ENCODE data around the gene FKBP9.

FKBP9 gene

GRCh38 chr7:33035776-33036175 is 78.5 kb downstream of the FKBP9 start:
- H3K27ac ChIP-seq = no peak overlapping the region
- no peaks in the 10 kb centered on the region for H3K27me3 ChIP-seq (ENCODE audit: insufficient read depth, low read depth, severe bottlenecking)
- no peak for DNase-seq
- no peaks in the 10 kb centered on the region for H3K9me3 ChIP-seq (ENCODE audit: severe bottlenecking)
- no peak for TF ChIP-seq CTCF (IDR thresholded peaks at IDR 0.05; ENCODE audit: low read depth, low read length)
- H3K4me3 ChIP-seq (ENCODE audit: low read depth, low read length) = no peak overlapping the region
- no peaks in the 10 kb centered on the region; the same call in 1 of the 2 replicates for H3K36me3 ChIP-seq

DNA sequence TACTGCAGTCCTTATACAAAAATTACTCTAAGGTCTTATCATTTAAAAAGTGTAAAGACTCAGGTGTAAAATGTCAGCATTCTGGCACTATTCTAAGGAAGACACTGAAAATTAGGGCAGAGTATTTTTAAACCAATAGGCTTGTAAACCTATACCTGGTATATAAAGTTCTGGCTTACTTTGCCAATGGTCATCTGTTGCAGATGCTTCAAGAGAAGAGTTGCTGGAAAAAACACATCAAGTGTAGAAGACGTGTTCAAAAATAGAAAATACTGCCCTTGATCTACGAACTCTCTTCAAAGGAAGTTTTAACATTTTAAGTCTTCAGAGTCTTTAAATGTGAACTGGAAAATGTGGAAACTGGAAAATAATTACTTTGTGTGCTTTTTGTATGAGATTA is 81.4 kb downstream of the FKBP9 start:
- no peaks in the 10 kb centered on the region; the same call in 1 of the 2 replicates for H3K36me3 ChIP-seq
- TF ChIP-seq CTCF (IDR thresholded peaks at IDR 0.05; ENCODE audit: low read depth, low read length) = no peak
- no peak for DNase-seq
- H3K27ac ChIP-seq = no peak overlapping the region
- no peaks in the 10 kb centered on the region for H3K9me3 ChIP-seq (ENCODE audit: severe bottlenecking)
- H3K4me3 ChIP-seq (ENCODE audit: low read depth, low read length) = no peak overlapping the region
- H3K27me3 ChIP-seq (ENCODE audit: insufficient read depth, low read depth, severe bottlenecking) = no peaks in the 10 kb centered on the region

DNA sequence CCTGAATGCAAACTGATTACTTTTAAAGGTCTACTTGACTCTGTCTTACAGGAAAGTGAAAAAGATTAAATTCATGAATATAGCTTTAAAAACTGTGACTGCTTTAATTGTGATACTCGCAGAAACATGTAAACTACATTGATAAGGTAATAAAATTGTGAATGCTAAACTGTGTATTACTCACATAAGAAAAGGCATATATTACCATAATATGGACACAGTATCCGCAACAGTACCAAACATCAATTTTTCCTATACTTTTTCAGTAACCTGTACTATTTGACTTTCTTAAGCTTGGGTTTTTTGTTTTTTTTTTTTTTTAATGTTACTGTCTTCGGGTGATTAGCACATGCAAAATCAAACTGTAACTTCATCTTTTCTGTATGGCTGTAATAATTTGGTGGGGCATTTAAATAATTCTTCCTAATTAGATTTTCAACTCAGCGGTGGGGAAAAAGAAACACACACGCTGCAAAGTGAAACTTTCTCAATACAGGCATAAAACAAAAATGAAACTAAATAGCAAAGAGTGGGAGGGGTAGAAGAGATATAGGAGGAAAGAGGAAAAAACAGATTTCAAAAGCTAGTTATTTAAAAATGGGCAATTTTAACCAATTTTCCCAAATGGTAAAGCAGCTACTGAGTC is 82.1 kb downstream of the FKBP9 start:
- Histone ChIP-seq H3K4me3 (ENCODE audit: low read depth, low read length) (no peak overlapping the region), H3K27me3 (ENCODE audit: insufficient read depth, low read depth, severe bottlenecking) (no peaks in the 10 kb centered on the region), H3K27ac (no peak overlapping the region), H3K9me3 (ENCODE audit: severe bottlenecking) (no peaks in the 10 kb centered on the region), H3K36me3 (no peaks in the 10 kb centered on the region; the same call in 1 of the 2 replicates)
- no peak for DNase-seq
- no peak for TF ChIP-seq CTCF (IDR thresholded peaks at IDR 0.05; ENCODE audit: low read depth, low read length)

DNA sequence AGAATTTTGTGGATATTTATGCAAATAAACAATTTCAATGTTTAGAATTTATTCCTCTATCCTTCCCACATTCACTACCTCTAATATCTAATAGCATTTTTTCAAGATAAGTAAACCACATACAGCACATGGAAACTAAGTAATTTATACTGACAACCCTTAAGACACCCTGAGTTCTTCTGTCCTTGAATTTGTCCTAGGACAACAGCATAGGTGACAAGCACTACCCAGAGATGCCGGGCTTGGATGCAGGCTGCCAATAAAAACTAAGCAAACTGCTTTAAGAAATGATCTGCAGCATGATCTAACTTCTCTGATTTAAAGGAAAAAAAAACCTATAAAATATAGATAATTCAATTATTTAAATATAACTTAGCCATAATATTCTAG is 82.7 kb downstream of the FKBP9 start:
- Histone ChIP-seq H3K9me3 (ENCODE audit: severe bottlenecking) (no peaks in the 10 kb centered on the region), H3K4me3 (ENCODE audit: low read depth, low read length) (no peak overlapping the region), H3K36me3 (no peaks in the 10 kb centered on the region), H3K27me3 (ENCODE audit: insufficient read depth, low read depth, severe bottlenecking) (no peaks in the 10 kb centered on the region), H3K27ac (no peak overlapping the region)
- TF ChIP-seq CTCF (IDR thresholded peaks at IDR 0.05; ENCODE audit: low read depth, low read length) = no peak
- DNase-seq = no peak

- no peak overlapping the region for H3K27ac ChIP-seq
- H3K4me3 ChIP-seq (ENCODE audit: low read depth, low read length) = no peak overlapping the region
- H3K36me3 ChIP-seq = no peaks in the 10 kb centered on the region
Observed at GRCh38 chr7:33040803-33041516, 83.7 kb downstream of the FKBP9 start.

More at GRCh38 chr7:33040803-33041516, 83.7 kb downstream of the FKBP9 start:
- Histone ChIP-seq H3K27me3 (ENCODE audit: insufficient read depth, low read depth, severe bottlenecking) (no peaks in the 10 kb centered on the region), H3K9me3 (ENCODE audit: severe bottlenecking) (no peaks in the 10 kb centered on the region)
- no peak for DNase-seq
- TF ChIP-seq CTCF (IDR thresholded peaks at IDR 0.05; ENCODE audit: low read depth, low read length) = no peak
